T-helper 2 cell treated with Interferon-gamma antibody and Interleukin-4, amounts not matched to agents 100 ng/mL and 5 ng/mL, for 36 hours (primary cell): Measurements from ENCODE around the gene MAP6. TPM values are rescaled to one million over a fixed set of nuclear protein-coding genes. Genes with fewer than 3 reads are reported as not detected.

ENCODE experiments used
- intact Hi-C: fragments of 100-400 bp; cut with micrococcal nuclease; formaldehyde crosslinking; loops from one replicate; pipeline ENCODE4 v1.15.1; 2023
- total RNA-seq: library from RNA; stranded (reverse); gene quantifications from 2 replicates; pipeline ENCODE4 v1.2.3, GENCODE V29; 2022

Gene MAP6
- total RNA-seq, 1 donor from 2014 or later: 0.14 TPM

- intact Hi-C loops: no loop called here
These were observed 114.4 kb downstream of the MAP6 start for GRCh38 chr11:75554258-75555022.

- intact Hi-C loops: no loop called here
These were observed 115.0 kb downstream of the MAP6 start for GRCh38 chr11:75553889-75554257.

GRCh38 chr11:75553182-75553581 lies 115.7 kb downstream of the MAP6 start:
- intact Hi-C loops: no loop called here

DNA sequence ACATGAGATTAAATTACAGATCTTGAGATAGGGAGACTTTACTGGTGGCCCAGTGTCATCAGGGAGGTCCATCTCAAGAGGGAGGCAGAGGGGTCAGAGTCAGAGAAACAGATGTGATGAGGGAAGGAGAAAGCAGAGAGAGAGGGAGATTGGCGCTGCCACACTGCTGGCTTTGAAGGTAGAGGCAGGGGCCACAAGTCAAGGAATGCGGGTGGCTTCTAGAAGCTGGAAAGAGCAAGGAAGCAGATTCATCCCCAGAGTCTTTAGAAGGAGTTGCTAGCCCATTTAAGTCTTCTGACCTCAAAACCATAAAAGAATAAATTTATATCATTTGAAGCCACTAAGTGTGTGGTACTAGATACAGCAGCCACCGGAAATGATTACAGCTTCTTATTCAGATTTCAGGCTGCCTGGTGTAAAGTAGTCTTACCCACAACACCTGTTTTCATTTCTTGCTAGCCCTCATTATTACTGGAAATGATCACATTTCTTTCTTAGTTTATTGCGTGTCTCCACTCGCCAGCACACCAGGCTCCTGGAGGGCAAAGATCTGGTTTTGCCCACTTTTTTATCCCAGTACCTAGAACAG lies 119.4 kb downstream of the MAP6 start:
- intact Hi-C loops: no loop called here

GRCh38 chr11:75548595-75549272 lies 120.1 kb downstream of the MAP6 start:
- intact Hi-C loops: no loop called here

DNA sequence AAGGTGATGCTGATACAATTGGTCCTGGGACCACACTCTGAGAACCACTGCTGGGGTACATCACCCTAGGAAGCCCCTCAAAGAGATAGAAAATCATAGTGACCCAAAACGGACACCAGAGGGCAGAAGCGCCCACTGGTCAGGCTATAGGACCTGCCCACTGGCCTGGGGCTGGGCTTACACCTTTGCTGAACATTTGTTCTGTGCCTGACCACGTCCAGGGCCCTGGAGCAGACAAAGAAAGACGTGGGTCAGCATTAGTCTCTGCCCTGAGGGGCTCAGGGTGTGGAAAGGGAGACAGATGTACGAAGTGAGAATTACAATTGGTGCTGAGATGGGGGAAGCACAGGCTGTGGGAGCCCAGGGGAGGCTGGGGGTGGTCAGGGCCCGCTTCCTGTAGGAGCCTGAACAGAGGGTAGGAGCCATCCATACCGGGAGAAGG lies 121.2 kb downstream of the MAP6 start:
- intact Hi-C loops: no loop called here

GRCh38 chr11:75547177-75547576 lies 121.7 kb downstream of the MAP6 start:
- intact Hi-C loops: no loop called here

- intact Hi-C loops: no loop called here
These were observed 125.0 kb downstream of the MAP6 start for GRCh38 chr11:75543806-75544205.

DNA sequence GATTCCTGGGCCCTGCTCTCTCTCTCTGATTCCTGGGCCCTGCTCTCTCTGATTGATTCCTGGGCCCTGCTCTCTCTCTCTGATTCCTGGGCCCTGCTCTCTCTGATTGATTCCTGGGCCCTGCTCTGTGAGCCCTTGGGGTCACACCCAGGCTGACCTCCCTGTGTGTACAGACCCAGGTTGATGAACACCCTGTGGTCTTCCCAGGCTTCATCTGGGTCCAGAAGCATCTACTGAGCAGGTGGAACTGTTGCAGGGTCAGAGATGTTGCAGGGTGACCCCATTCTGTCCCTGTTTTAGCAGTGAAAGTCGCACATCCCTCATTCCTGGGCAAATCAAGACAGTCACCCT lies 126.8 kb downstream of the MAP6 start:
- intact Hi-C loops: no loop called here

DNA sequence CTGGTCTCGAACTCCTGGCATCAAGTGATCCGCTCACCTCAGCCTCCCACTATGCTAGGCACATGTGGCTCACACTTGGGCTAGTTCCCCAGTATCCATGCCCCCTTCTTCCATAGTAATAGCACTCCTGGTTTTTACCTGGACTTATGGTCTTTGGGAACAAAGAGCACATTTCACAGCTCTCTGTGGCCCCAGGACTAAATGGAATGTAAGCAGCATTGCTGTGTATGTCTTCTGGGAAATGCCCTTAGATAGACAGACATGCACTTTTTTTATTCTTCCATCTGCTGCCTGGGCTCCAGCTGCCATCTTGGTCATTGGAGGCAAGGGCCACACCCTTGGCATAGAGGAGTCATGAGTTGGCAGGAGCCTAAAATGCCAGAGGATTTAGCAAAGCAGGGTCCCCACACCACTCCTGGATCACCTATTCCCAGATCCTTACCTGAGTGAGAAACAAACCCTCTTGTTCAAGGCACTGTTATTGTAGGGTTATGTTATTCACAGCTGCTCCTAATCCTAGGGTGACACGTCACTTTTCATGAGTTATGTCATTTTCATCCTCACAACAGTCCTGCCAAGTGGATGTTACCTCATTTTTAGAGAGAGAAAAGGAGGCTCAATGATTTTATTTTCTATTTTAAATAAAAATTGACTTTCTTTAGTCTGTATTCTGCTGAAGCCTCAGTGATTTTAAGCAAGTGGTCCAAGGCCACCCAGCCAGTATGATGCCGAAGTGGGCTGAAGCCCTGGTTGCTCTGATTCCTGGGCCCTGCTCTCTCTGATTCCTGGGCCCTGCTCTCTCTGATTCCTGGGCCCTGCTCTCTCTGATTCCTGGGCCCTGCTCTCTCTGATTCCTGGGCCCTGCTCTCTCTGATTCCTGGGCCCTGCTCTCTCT lies 127.4 kb downstream of the MAP6 start:
- intact Hi-C loops: no loop called here

DNA sequence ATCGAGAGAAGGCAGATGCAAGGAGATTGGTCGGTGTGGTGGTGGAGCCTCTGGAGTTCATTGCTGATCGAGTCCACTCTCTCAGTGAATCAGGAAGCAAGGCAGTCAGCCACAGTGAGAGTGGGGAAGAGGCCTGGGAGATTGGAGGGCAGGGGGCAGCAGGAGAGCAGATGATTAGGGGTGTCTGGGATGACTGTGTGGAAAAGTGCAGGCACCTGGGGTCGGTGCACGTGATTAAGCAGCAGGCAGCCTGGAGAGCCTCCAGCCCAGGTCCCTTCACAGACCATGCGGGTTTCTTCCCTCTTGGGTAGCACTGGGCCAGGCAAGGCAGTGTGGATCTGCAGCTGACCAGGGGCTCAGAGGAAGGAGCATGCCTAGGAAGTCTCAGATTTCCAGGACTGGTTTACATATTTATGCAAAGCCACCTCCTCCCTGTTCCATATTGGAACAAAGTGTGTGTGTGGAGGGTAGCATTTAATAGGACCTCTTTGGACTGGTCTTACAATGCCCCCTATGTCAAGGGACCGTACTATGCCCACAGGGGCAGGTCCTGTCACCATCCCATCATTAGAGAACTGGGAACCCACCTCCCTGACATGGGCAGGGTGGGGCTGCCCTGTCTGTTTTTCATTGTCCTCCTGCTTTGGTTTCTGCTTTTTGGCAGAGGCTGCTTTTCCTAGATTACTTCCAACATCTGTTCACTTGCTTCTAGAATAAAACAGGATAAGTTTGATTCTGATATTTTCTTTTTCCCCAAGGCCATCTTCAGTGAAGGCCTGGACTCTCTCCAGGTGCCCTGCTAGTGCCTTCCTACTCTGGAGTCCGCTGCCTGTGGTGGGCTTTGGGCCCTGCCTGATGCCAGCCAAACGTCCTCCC lies 129.1 kb downstream of the MAP6 start:
- intact Hi-C loops: no loop called here

DNA sequence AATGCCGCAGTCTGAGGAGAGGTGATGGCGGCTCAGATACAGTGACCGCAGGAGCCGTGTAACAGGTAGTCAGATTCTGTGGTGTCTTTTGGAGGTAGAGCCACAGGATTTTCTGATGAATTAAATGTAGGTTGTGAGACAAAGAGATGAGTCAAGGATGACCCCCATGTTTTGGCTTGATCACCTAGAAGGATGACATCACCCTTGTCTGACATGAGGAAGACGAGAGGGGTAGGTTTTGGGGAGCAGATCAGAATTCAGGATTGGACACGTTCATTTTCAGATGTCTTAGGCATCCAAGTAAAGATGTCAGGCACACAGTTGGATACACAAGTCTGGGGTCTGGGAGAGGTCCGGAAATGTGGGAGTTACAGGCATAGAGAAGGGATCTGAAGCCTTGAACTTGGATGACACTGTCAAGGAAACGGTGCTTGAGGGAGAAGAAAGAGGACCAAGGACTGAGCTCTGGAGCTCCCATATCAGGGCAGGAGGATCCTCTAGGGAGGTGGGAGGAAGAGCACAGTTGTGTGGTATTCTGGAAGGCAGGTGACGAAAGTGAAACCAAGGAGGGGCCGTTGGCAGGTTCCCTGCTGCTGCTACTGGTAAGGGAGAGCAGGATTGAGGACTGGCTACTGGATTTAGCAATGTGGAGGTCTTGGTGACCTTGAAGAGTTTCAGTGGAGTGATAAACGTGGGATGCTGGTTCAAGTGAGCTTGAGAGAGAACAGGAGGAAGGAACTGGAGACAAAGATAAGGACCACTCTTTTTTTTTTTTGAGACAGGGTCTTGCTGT lies 130.5 kb downstream of the MAP6 start:
- intact Hi-C loops: no loop called here

DNA sequence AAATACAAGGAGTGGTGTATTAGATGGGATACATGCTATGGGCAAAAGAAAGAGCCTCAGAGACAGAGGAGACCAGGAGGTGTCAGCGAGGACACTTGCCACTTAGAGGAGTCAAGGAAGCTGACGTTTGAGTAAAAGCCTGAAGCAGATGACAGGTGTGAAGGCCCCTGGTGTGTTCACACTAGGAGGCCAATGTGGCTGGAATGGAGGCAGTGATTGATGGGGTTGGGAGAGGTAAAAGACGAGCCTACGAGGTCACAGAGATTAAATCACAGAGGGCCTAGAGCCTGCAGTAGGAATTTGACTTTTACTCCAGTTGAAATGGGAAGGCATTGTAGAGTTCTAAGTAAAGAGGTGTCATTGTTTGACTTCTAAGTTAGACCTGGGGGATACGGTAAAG lies 131.1 kb downstream of the MAP6 start:
- intact Hi-C loops: no loop called here

Other genes starting within 250 kb of the MAP6 start
- 0.70 and 1.1 TPM in 2 replicates for gene KLHL35, start 235.8 kb downstream of the MAP6 start, total RNA-seq
- gene GDPD5, start 143.1 kb downstream of the MAP6 start, total RNA-seq: 31.9 and 36.3 TPM in 2 replicates
- gene SERPINH1, start 106.8 kb downstream of the MAP6 start, total RNA-seq: 11.1 and 12.6 TPM in 2 replicates
- not detected in 2 replicates for gene MOGAT2, start 48.8 kb upstream of the MAP6 start, total RNA-seq
- gene DGAT2, start 99.7 kb upstream of the MAP6 start, total RNA-seq: 1.9 TPM in 2 replicates
- gene UVRAG, start 146.2 kb upstream of the MAP6 start, total RNA-seq: 22.0 and 24.0 TPM in 2 replicates